ENCODE data around the gene GLUD1.

GRCh38 chr10:87038786-87039185 lies 55.9 kb downstream of the GLUD1 start:
- TF ChIP-seq CTCF (IDR thresholded peaks at IDR 0.05) (no peak), POLR2A (IDR thresholded peaks at IDR 0.05) (no peak)

Data from testis (tissue), 2 donors.